Ishikawa (cell line): ENCODE results near the gene FAM131A.

Experiments used
- CEBPB ChIP-seq: IDR thresholded peaks from 2 replicates; pipeline ENCODE4 v1.6.1; 2012
- CREB1 ChIP-seq: IDR thresholded peaks from 2 replicates; pipeline ENCODE4 v1.6.1; 2012; ENCODE audit warnings: low read depth
- EGR1 ChIP-seq: IDR thresholded peaks from 2 replicates; pipeline ENCODE4 v1.6.1; 2012
- EP300 ChIP-seq: IDR thresholded peaks from 2 replicates; pipeline ENCODE4 v1.6.1; 2012; ENCODE audit warnings: borderline replicate concordance
- FOXM1 ChIP-seq: IDR thresholded peaks from 2 replicates; pipeline ENCODE4 v1.6.1; 2012; ENCODE audit warnings: low read depth, borderline replicate concordance
- MAX ChIP-seq: IDR thresholded peaks from 2 replicates; pipeline ENCODE4 v1.6.1; 2012
- NFIC ChIP-seq: IDR thresholded peaks from 2 replicates; pipeline ENCODE4 v1.6.1; 2012
- RAD21 ChIP-seq: IDR thresholded peaks from 2 replicates; pipeline ENCODE4 v1.6.1; 2012; ENCODE audit warnings: low read depth
- TAF1 ChIP-seq: IDR thresholded peaks from 2 replicates; pipeline ENCODE4 v1.6.1; 2012; ENCODE audit warnings: low read depth, mild to moderate bottlenecking
- TCF12 ChIP-seq: IDR thresholded peaks from 2 replicates; pipeline ENCODE4 v1.6.1; 2012; ENCODE audit warnings: low read depth
- TEAD4 ChIP-seq: IDR thresholded peaks from 2 replicates; pipeline ENCODE4 v1.6.1; 2012
- USF1 ChIP-seq: IDR thresholded peaks from 2 replicates; pipeline ENCODE4 v1.6.1; 2012
- YY1 ChIP-seq: IDR thresholded peaks from 2 replicates; pipeline ENCODE4 v1.6.1; 2012; ENCODE audit warnings: low read depth
- ZBTB7A ChIP-seq: IDR thresholded peaks from 2 replicates; pipeline ENCODE4 v1.6.1; 2012; ENCODE audit warnings: low read depth
- TF ChIP-seq, protein P1 (sequence below): IDR thresholded peaks from 2 replicates; pipeline ENCODE4 v1.6.1; 2012; ENCODE audit warnings: low read depth, mild to moderate bottlenecking

The FAM131A gene

GRCh38 chr3:184382326-184383032 lies 45.1 kb downstream of the FAM131A start:
- TF ChIP-seq USF1: no peak
- no peak for TF ChIP-seq CEBPB
- TF ChIP-seq YY1: no peak
- TF ChIP-seq EP300: no peak
- TF ChIP-seq CREB1: no peak
- TF ChIP-seq, protein P1, sequence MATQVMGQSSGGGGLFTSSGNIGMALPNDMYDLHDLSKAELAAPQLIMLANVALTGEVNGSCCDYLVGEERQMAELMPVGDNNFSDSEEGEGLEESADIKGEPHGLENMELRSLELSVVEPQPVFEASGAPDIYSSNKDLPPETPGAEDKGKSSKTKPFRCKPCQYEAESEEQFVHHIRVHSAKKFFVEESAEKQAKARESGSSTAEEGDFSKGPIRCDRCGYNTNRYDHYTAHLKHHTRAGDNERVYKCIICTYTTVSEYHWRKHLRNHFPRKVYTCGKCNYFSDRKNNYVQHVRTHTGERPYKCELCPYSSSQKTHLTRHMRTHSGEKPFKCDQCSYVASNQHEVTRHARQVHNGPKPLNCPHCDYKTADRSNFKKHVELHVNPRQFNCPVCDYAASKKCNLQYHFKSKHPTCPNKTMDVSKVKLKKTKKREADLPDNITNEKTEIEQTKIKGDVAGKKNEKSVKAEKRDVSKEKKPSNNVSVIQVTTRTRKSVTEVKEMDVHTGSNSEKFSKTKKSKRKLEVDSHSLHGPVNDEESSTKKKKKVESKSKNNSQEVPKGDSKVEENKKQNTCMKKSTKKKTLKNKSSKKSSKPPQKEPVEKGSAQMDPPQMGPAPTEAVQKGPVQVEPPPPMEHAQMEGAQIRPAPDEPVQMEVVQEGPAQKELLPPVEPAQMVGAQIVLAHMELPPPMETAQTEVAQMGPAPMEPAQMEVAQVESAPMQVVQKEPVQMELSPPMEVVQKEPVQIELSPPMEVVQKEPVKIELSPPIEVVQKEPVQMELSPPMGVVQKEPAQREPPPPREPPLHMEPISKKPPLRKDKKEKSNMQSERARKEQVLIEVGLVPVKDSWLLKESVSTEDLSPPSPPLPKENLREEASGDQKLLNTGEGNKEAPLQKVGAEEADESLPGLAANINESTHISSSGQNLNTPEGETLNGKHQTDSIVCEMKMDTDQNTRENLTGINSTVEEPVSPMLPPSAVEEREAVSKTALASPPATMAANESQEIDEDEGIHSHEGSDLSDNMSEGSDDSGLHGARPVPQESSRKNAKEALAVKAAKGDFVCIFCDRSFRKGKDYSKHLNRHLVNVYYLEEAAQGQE: no peak
- TF ChIP-seq EGR1: no peak
- TF ChIP-seq TEAD4: no peak
- TF ChIP-seq ZBTB7A: no peak
- no peak for TF ChIP-seq RAD21
- TF ChIP-seq NFIC: no peak
- no peak for TF ChIP-seq FOXM1
- no peak for TF ChIP-seq TCF12
- no peak for TF ChIP-seq TAF1

GRCh38 chr3:184383033-184383740 lies 45.8 kb downstream of the FAM131A start:
- TF ChIP-seq MAX (no peak), TAF1 (no peak), EGR1 (no peak), CEBPB (no peak), FOXM1 (no peak), CREB1 (no peak), YY1 (no peak), EP300 (no peak), TCF12 (no peak), NFIC (no peak)
- TF ChIP-seq, protein P1: no peak

- TF ChIP-seq TAF1 (no peak), ZBTB7A (no peak), MAX (no peak), EGR1 (no peak), USF1 (no peak), TEAD4 (no peak), RAD21 (no peak), NFIC (no peak), TCF12 (no peak), CREB1 (no peak), FOXM1 (no peak), YY1 (no peak)
- TF ChIP-seq, protein P1: no peak
Measured at GRCh38 chr3:184384342-184384741, 46.9 kb downstream of the FAM131A start.

GRCh38 chr3:184384856-184385422 lies 47.5 kb downstream of the FAM131A start:
- TF ChIP-seq USF1: no peak
